Measurements from ENCODE around the gene TSSK3. TPM values are rescaled to one million over a fixed set of nuclear protein-coding genes. Genes with fewer than 3 reads are reported as not detected.
A peak's percentile ranks its signal among the peaks of the same experiment; 100 is the strongest.

The TSSK3 gene
- total RNA-seq, 2 donors from 2014 or later = 0.36 TPM; not detected in 1

- H3K27me3 Mint-ChIP-seq = no peaks in the 10 kb centered on the region
- ATAC-seq (no peak), DNase-seq (ENCODE audit: low spot score) (no peak)
- H3K27ac Mint-ChIP-seq = no peak overlapping the region
- H3K4me1 Mint-ChIP-seq (ENCODE audit: low read depth in 2 of 2) = no peaks in the 10 kb centered on the region
- H3K9me3 Mint-ChIP-seq = no peaks in the 10 kb centered on the region
- H3K4me3 Mint-ChIP-seq = no peak overlapping the region
- no peaks in the 10 kb centered on the region for H3K36me3 Mint-ChIP-seq
Observed at GRCh38 chr1:32406629-32407111, 44.3 kb downstream of the TSSK3 start.

- ATAC-seq = no peak
- Mint-ChIP-seq H3K9me3 (no peaks in the 10 kb centered on the region), H3K4me1 (ENCODE audit: low read depth in 2 of 2) (peaks cover 4 to 6% of the 10 kb centered on the region in 2 donors), H3K36me3 (no peaks in the 10 kb centered on the region), H3K27me3 (peaks cover 3 to 11% of the 10 kb centered on the region in 2 donors), H3K4me3 (no peak overlapping the region), H3K27ac (no peak overlapping the region)
- DNase-seq (ENCODE audit: low spot score) = no peak
Observed at GRCh38 chr1:32411261-32411660, 48.9 kb downstream of the TSSK3 start.

GRCh38 chr1:32413507-32414185 lies 51.3 kb downstream of the TSSK3 start:
- H3K36me3 Mint-ChIP-seq = no peaks in the 10 kb centered on the region
- peaks cover 4 to 6% of the 10 kb centered on the region in 2 donors for H3K4me1 Mint-ChIP-seq (ENCODE audit: low read depth in 2 of 2)
- H3K27me3 Mint-ChIP-seq = peaks cover 3 to 17% of the 10 kb centered on the region in 2 donors
- H3K27ac Mint-ChIP-seq = no peak overlapping the region
- no peaks in the 10 kb centered on the region for H3K9me3 Mint-ChIP-seq
- DNase-seq (ENCODE audit: low spot score) = peak; percentile 87
- ATAC-seq = peak; percentile 73 to 78
- no peak overlapping the region for H3K4me3 Mint-ChIP-seq

Other genes starting within 250 kb of the TSSK3 start
- gene TXLNA, start 182.9 kb upstream of the TSSK3 start, total RNA-seq = 100 to 1,000 TPM; 101 to 118 TPM
- gene CCDC28B, start 161.9 kb upstream of the TSSK3 start, total RNA-seq = 10 to 100 TPM; 12.4 to 13.6 TPM
- 1 to 10 TPM; 1.7 to 5.0 TPM for gene IQCC, start 156.9 kb upstream of the TSSK3 start, total RNA-seq
- under 1 TPM; 0.19 to 0.22 TPM for gene DCDC2B, start 153.4 kb upstream of the TSSK3 start, total RNA-seq
- 10 to 100 TPM; 15.6 to 15.8 TPM for gene TMEM234, start 140.2 kb upstream of the TSSK3 start, total RNA-seq
- gene EIF3I, start 140.1 kb upstream of the TSSK3 start, total RNA-seq = 100 to 1,000 TPM; 220 to 244 TPM
- under 1 TPM in 1 of 2 donors, not detected in 1; 0.47 TPM for gene FAM167B, start 115.3 kb upstream of the TSSK3 start, total RNA-seq
- gene LCK, start 111.3 kb upstream of the TSSK3 start, total RNA-seq = 100 to 1,000 TPM in 1 of 2 donors, 10 to 100 TPM in 1; 66.4 to 140 TPM
- 100 to 1,000 TPM; 186 to 225 TPM for gene HDAC1, start 70.5 kb upstream of the TSSK3 start, total RNA-seq
- gene MARCKSL1, start 26.3 kb upstream of the TSSK3 start, total RNA-seq = 10 to 100 TPM; 11.8 to 35.9 TPM
- gene FAM229A, start 54 bp upstream of the TSSK3 start, total RNA-seq = 10 to 100 TPM in 1 of 2 donors, 1 to 10 TPM in 1; 6.2 to 13.4 TPM
- 10 to 100 TPM; 55.6 to 68.2 TPM for gene BSDC1, start 31.9 kb downstream of the TSSK3 start, total RNA-seq
- gene ZBTB8B, start 102.5 kb downstream of the TSSK3 start, total RNA-seq = not detected
- under 1 TPM; 0.22 to 0.26 TPM for gene ZBTB8A, start 176.9 kb downstream of the TSSK3 start, total RNA-seq

All from natural killer cell treated with Interleukin-12 subunit alpha and Interleukin-12 subunit beta and Interleukin-15 and Interleukin-18, amount 100 ng/mL, for 72 hours (primary cell).